ENCODE data around the gene PHLDA2. TPM values are rescaled to one million over a fixed set of nuclear protein-coding genes. Genes with fewer than 3 reads are reported as not detected.

The PHLDA2 gene
- polyA plus RNA-seq, 1 of the 3 experiments (the other 2 are of a cell fraction) = 23.6 TPM

DNA sequence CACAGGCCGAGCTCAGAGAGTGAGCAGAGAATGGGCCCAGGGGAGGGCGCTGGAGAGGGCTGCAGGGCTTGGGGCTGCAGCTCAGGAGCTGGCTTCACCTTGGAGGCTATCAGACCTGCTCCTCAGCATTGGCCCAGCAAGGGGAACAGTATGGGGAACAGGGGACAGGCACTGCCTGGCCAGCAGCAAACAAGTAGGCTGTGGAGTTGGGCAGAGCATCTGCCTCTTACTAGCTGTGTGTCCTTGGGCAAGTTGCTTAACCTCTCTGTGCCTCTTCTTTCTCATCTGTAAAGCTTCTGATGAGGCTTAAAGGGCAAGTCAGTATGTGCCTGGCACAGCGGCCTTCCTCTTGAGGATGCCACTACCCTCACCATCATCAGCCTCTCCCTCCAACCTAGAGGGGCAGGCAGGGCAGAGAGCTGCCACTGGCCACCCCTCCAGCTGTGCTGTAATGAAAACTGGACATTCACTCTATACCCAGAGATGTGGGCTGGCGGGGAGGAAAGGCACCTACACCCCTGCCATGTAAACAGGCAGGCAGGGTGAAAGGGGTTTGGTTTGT lies 36.2 kb downstream of the PHLDA2 start:
- H3K9me3 ChIP-seq = no peaks in the 10 kb centered on the region
- ChIA-PET CTCF (interaction anchor here (0.7 to 16.8 kb wide), 20 partner anchors 10 to 588 kb away, joined by 3 to 1016 read pairs (median 5); partner anchors contain the start of genes KCNQ1 and TSSC4), POLR2A (no interaction called here)
- 80% methylated on average over 4 of the region's 4 CpGs for WGBS (ENCODE audit: low lambda C conversion rate)
- peak overlapping the region; percentile 23 to 39; a peak in 2 of 4 replicates for H3K4me3 ChIP-seq (ENCODE audit: low read depth in 2 of 2, low read length in 1 of 2)
- no peaks in the 10 kb centered on the region for H3K27me3 ChIP-seq (ENCODE audit: insufficient read depth)
- no peaks in the 10 kb centered on the region for H4K20me1 ChIP-seq (ENCODE audit: insufficient read depth)
- peak overlapping the region; percentile 44; the same call in 1 of the 2 replicates for H3K9ac ChIP-seq
- TF ChIP-seq CTCF (IDR thresholded peaks at IDR 0.05) = no peak
- H3K79me2 ChIP-seq (ENCODE audit: insufficient read depth) = no peaks in the 10 kb centered on the region
- H3F3A ChIP-seq (replicated peaks; ENCODE audit: insufficient read depth) = no peaks in the 10 kb centered on the region
- DNase-seq = no peak
- no peaks in the 10 kb centered on the region for H3K9me2 ChIP-seq
- H3K27ac ChIP-seq (ENCODE audit: low read depth in 2 of 2, low read length in 1 of 2) = no peak overlapping the region
- H3K4me2 ChIP-seq = peak overlapping the region; percentile 68; the same call in 1 of the 2 replicates
- no peaks in the 10 kb centered on the region for H3K36me3 ChIP-seq (replicated peaks in 1 of 2; ENCODE audit: control insufficient read depth in 1 of 2, insufficient read depth in 2 of 2, low read length in 1 of 2)
- H3K4me1 ChIP-seq (ENCODE audit: control insufficient read depth in 1 of 2, insufficient read depth in 2 of 2, low read depth in 1 of 2, low read length in 1 of 2) = peaks cover under 1 to 14% of the 10 kb centered on the region in 2 experiments; a peak in 2 of 4 replicates
- H2AFZ ChIP-seq (ENCODE audit: low read depth) = peak overlapping the region; percentile 66; the same call in 1 of the 2 replicates

GRCh38 chr11:2892215-2892966 lies 36.8 kb downstream of the PHLDA2 start:
- Histone ChIP-seq H2AFZ (ENCODE audit: low read depth) (peak overlapping the region; percentile 66; the same call in 1 of the 2 replicates), H3F3A (replicated peaks; ENCODE audit: insufficient read depth) (peaks cover 4% of the 10 kb centered on the region), H3K9me3 (no peaks in the 10 kb centered on the region), H3K27me3 (ENCODE audit: insufficient read depth) (no peaks in the 10 kb centered on the region), H3K9ac (peak overlapping the region; percentile 44; the same call in 1 of the 2 replicates), H3K4me2 (peak overlapping the region; percentile 68; the same call in 1 of the 2 replicates), H3K79me2 (ENCODE audit: insufficient read depth) (no peaks in the 10 kb centered on the region), H3K9me2 (no peaks in the 10 kb centered on the region), H4K20me1 (ENCODE audit: insufficient read depth) (no peaks in the 10 kb centered on the region), H3K4me3 (ENCODE audit: low read depth in 2 of 2, low read length in 1 of 2) (peak overlapping the region; percentile 23 to 39; a peak in 2 of 4 replicates), H3K4me1 (ENCODE audit: control insufficient read depth in 1 of 2, insufficient read depth in 2 of 2, low read depth in 1 of 2, low read length in 1 of 2) (peaks cover 0 to 14% of the 10 kb centered on the region in 2 experiments; a peak in 1 of 4 replicates), H3K36me3 (replicated peaks in 1 of 2; ENCODE audit: control insufficient read depth in 1 of 2, insufficient read depth in 2 of 2, low read length in 1 of 2) (no peaks in the 10 kb centered on the region), H3K27ac (ENCODE audit: low read depth in 2 of 2, low read length in 1 of 2) (no peak overlapping the region)
- CTCF ChIA-PET = interaction anchor here (0.6 to 16.8 kb wide), 43 partner anchors 11 to 587 kb away, joined by 3 to 1016 read pairs (median 3); partner anchors contain the start of genes KCNQ1, PHLDA2 and TSSC4
- peak; percentile 92 for DNase-seq
- POLR2A ChIA-PET = interaction anchor here (0.9 kb wide), 1 partner anchor 360 kb away, joined by 3 read pairs; no protein-coding TSS in a partner anchor
- WGBS (ENCODE audit: low lambda C conversion rate) = 19% methylated on average over 29 of the region's 34 CpGs
- TF ChIP-seq RFX5 (IDR thresholded peaks at IDR 0.05; ENCODE audit: low read length) = no peak
- peak; percentile 84 for TF ChIP-seq SMC3 (IDR thresholded peaks at IDR 0.05; ENCODE audit: low read depth, low read length)
- peak; percentile 74 for TF ChIP-seq GABPA (IDR thresholded peaks at IDR 0.05; ENCODE audit: low read depth)
- peak; percentile 77 for TF ChIP-seq RAD21 (IDR thresholded peaks at IDR 0.05; ENCODE audit: low read length)
- TF ChIP-seq SIN3A (IDR thresholded peaks at IDR 0.05; ENCODE audit: borderline replicate concordance, low read depth, low read length) = no peak
- 0 out of 2 replicates have a peak, but pooled peaks have one; percentile 23 for TF ChIP-seq MAX (IDR thresholded peaks at IDR 0.05; ENCODE audit: low read depth)
- TF ChIP-seq CTCF (IDR thresholded peaks at IDR 0.05) = peak; percentile 88
- TF ChIP-seq CHD2 (IDR thresholded peaks at IDR 0.05; ENCODE audit: low read length, partially characterized antibody) = peak; percentile 31
